Stimulated activated CD8-positive, alpha-beta memory T cell treated with anti-CD3 and anti-CD28 coated beads, Interleukin-4, amount 100 ng/mL, for 1 hour (primary cell): ENCODE data around the gene PCNA.

ENCODE experiments used
- DNase-seq, 2 donors: peaks; one replicate each; pipeline ENCODE4 v3.0.0-alpha.2; 2020; ENCODE audit warnings: low read depth in 2 of 2, low spot score in 1 of 2

PCNA gene

GRCh38 chr20:5143851-5144250 lies 24.1 kb upstream of the PCNA start:
- DNase-seq = no peak

- DNase-seq = no peak
Observed at GRCh38 chr20:5141615-5142014, 21.9 kb upstream of the PCNA start.

DNA sequence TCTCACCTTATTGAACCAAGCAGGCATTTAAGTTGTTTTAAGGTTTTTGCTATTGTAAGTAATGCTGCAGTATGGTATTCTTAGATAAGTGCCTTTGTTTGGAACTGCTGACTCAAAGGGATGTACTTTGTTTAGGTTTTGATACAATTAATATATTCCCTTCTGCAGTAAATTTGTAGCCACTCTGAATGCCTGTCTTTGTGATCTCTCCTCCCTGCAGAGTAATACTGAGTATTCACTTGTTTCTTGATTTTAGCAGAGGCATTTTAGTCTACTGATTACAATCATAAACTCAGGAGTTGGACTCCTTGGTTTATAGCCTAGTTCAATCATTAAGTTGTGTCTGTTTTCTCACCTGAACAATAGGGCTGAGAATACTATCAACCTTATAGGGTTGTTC lies 20.4 kb upstream of the PCNA start:
- no peak for DNase-seq

DNA sequence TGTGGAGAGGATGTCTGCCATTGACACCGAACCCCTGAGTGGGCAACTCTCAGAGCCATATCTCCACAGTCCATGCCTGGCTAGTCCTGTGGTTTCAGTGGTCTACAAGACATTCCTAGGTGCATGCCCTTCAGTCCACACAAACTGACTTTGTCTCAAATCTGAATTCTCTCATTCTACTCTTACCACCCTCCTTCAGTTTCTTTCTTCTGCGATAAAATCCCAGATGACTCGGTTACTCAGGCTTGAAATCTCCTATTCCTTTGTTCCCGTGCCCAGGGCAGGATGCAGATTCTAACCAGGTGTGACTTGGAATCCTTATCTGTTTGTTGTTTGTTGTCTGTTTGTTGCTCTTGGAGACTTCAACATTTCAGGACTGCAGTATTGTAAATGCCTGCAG lies 16.3 kb upstream of the PCNA start:
- no peak for DNase-seq

DNA sequence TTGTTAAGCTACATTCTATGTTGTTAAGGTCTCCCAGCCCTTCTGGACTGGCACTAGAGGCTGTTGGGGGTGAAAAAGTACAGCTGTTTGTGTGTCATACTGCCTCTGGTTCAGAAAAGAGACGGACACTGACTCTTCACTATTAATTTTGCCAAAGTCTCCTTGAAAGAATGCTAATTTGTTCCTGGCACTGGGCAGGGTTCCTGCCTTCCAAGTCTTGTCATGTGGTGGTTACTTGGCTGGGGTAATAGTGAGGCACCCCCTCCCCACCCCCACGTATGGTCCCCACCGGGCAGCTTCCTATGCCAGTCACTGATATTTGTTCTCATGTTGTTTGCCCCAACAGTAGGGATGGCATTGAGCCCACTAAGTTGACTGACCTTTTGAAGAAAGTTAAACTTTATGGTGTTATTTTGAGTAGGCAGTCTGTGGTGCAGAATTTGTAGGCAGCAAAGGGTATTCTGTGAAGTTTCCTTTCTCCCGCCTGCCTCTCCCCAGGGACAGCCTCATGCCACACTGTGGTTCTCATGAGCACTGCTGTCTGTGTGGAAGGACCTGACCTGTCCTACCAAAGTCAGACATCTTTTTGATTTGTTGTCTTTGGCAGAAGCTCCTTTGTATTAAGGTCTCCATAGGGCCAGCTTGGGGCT lies 15.7 kb upstream of the PCNA start:
- no peak for DNase-seq

- DNase-seq = no peak
Observed at GRCh38 chr20:5133998-5134397, 14.2 kb upstream of the PCNA start.

- DNase-seq = no peak
Observed at GRCh38 chr20:5131502-5131901, 11.7 kb upstream of the PCNA start.

DNA sequence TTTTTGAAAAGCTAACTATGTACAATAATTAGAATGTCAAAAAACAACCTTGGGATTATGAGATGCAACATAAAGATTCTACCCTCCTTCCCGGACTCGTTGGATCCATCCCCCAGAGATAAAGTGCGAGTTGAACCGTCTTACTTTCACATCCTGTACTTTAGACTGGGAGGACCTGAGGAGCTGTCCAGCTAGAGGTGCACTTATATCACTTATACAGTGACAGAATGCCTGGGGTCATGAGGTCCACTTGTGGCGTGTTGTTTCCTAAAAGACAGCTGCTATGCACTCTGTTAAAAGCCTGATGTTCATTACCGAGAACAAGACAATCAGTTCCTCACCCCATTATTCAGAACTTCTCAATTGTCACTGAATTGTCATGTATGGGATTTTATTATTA lies 9.1 kb upstream of the PCNA start:
- DNase-seq = no peak

GRCh38 chr20:5127859-5128424 lies 8.2 kb upstream of the PCNA start:
- no peak for DNase-seq

GRCh38 chr20:5127204-5127858 lies 7.6 kb upstream of the PCNA start:
- peak; percentile 22 to 34 for DNase-seq

DNA sequence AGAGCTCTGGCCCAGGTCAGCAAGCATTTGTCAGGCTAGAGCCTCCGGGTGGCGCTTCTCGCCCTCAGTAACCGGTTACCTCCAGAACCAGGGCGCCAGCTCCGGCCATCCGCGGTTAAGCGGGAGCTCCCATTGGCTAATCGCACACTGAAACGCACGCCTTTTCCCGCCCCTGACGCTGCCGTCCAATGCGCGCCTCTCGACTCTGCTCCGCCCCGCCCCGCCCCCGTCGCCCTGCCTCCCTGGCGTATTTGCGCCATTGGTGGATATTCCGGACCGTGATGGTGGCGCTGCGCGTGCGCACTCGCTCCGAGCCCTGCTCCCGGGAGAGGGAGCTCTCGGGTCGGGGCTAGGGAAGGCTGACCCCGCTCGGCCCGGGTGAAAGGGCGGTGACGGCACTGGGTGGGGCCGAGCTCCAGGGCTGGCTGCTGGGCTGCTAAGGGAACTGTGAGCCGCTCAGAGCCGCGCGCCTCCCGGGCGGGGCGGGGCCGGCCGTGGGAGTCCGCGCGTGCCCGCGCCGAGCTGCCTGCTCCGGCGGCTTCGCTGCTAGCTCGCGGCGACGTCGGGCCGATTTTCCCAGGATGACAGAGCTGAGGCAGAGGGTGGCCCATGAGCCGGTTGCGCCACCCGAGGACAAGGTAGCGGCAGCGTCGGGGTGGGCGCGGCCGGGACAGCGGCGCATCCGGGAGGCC lies 6.9 kb upstream of the PCNA start, which contains the start of gene CDS2:
TSS of gene CDS2 (plus strand) at position 497 of the 692 bp plus-strand sequence. CDS start at position 582, 85 bp downstream.
- DNase-seq = peak; percentile 100

GRCh38 chr20:5122873-5123260 lies 3.1 kb upstream of the PCNA start:
- DNase-seq = no peak

- DNase-seq = no peak
Observed at GRCh38 chr20:5120185-5120476, 373 bp upstream of the PCNA start.

DNA sequence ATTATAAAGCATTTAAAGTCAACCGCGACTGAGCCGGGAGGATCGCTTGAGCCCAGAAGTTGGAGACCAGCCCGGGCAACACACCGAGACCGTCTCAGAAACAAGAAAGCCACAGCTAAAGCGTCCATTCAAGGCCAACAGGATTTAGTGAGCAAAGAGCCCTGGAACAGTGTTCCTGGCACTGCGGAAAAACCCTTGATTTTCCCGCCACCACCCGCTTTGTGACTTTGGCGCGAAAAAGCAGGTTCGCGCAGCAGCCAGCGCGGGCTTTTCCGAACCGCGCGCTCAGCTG lies 669 bp downstream of the PCNA start:
- DNase-seq = no peak

- DNase-seq = no peak
Observed at GRCh38 chr20:5118220-5119142, 1.3 kb downstream of the PCNA start.

- no peak for DNase-seq
Observed at GRCh38 chr20:5116875-5117274, 2.9 kb downstream of the PCNA start.

GRCh38 chr20:5114403-5114802 lies 5.4 kb downstream of the PCNA start:
- no peak for DNase-seq

- no peak for DNase-seq
Observed at GRCh38 chr20:5113615-5113986, 6.2 kb downstream of the PCNA start.

GRCh38 chr20:5109276-5109675 lies 10.5 kb downstream of the PCNA start:
- DNase-seq = no peak

DNA sequence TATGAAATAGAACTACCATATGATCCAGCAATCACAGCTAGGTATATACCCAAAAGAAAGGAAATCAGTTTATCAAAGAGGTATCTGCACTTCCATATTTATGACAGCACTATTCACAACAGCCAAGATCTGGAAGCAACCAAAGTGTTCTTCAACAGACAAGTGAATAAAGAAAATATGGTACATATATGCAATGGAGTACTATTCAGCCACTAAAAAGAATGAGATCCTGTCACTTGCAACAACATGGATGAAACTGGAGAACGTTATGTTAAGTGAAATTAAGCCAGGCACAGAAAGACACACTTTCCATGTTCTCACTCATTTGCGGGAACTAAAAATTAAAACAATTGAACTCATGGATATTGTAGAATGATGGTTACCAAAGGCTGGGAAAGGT lies 15.3 kb downstream of the PCNA start:
- DNase-seq = no peak

DNA sequence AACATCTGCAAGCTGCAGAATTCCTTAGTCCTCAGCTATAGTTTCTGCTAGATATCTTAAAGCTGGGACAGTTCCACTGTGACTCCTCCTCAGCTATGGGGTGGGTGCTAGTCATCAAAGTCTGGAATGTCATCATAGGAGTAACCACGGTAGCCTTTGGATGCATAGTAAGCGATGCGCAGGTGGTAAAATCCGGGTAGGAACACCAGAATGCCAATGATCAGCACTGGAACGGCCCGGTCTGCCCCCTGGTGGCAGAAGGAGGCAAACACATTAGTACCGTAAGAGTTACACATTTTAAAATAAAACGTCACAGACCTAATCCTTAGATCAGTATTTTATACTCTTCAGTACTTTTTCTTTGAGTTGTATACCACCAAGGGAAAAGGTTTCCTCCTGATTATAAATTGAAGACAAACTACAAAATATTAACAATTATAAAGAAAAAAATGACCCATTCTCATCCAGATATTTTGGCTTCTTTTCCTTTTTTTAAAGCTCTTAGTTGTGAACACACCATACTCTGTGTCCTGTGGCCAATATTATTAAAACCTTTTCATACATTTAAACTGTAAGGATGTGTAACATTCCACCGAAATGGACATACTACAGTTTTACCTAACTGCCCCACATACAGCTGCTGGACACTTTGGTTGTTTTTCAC lies 18.9 kb downstream of the PCNA start:
- DNase-seq = peak; percentile 56
